H9 (cell line): Measurements from ENCODE around the gene PDE3A. TPM values are rescaled to one million over a fixed set of nuclear protein-coding genes. Genes with fewer than 3 reads are reported as not detected.

Source experiments
- DNase-seq: peaks from one replicate; pipeline ENCODE4 v3.0.0-alpha.2; 2017
- H2AFZ ChIP-seq: one replicate; pipeline ENCODE4 v1.6.1; 2013; ENCODE audit warnings: mild to moderate bottlenecking, low read length, control low read depth, moderate library complexity
- H2AK5ac ChIP-seq: 2 replicates; pipeline ENCODE4 v1.6.1; 2013; ENCODE audit warnings: low read length, control low read depth, mixed read lengths; ENCODE audit not compliant: insufficient read length
- H2BK120ac ChIP-seq: one replicate; pipeline ENCODE4 v1.6.1; 2013; ENCODE audit warnings: low read depth, mild to moderate bottlenecking, low read length, control low read depth, inconsistent platforms; ENCODE audit not compliant: poor library complexity, severe bottlenecking
- H2BK12ac ChIP-seq: 2 replicates; pipeline ENCODE4 v1.6.1; 2013; ENCODE audit warnings: low read length, control low read depth, mixed read lengths, low read depth; ENCODE audit not compliant: insufficient read length
- H2BK15ac ChIP-seq: 2 replicates; pipeline ENCODE4 v1.6.1; 2013; ENCODE audit warnings: low read depth, low read length, control low read depth
- H2BK20ac ChIP-seq: one replicate; pipeline ENCODE4 v1.6.1; 2013; ENCODE audit warnings: low read depth, mild to moderate bottlenecking, low read length, control low read depth, inconsistent platforms; ENCODE audit not compliant: poor library complexity, severe bottlenecking
- H2BK5ac ChIP-seq: 2 replicates; pipeline ENCODE4 v1.6.1; 2013; ENCODE audit warnings: low read length, control low read depth, mixed read lengths; ENCODE audit not compliant: insufficient read length
- H3K14ac ChIP-seq: 2 replicates; pipeline ENCODE4 v1.6.1; 2013; ENCODE audit warnings: low read length, control low read depth; ENCODE audit not compliant: insufficient read depth
- H3K18ac ChIP-seq: 2 replicates; pipeline ENCODE4 v1.6.1; 2013; ENCODE audit warnings: low read depth, mild to moderate bottlenecking, mixed read lengths, low read length, control low read depth; ENCODE audit not compliant: insufficient read length
- H3K23ac ChIP-seq: 2 replicates; pipeline ENCODE4 v1.6.1; 2013; ENCODE audit warnings: low read length, control low read depth, mixed read lengths, low read depth; ENCODE audit not compliant: insufficient read length
- H3K23me2 ChIP-seq: 2 replicates; pipeline ENCODE4 v1.6.1; 2013; ENCODE audit warnings: low read depth, mild to moderate bottlenecking, mixed read lengths, low read length, control low read depth; ENCODE audit not compliant: insufficient read length, poor library complexity, severe bottlenecking
- H3K27ac ChIP-seq: 2 replicates; pipeline ENCODE4 v1.5.1; 2013; ENCODE audit warnings: low read length, control low read depth, mixed read lengths, low read depth; ENCODE audit not compliant: insufficient read length
- H3K27me3 ChIP-seq: 2 replicates; pipeline ENCODE4 v1.6.1; 2013; ENCODE audit warnings: low read length, control low read depth, inconsistent platforms; ENCODE audit not compliant: insufficient read depth
- H3K4ac ChIP-seq: 2 replicates; pipeline ENCODE4 v1.6.1; 2013; ENCODE audit warnings: low read depth, mild to moderate bottlenecking, control low read depth, inconsistent platforms, low read length, moderate library complexity
- H3K4me1 ChIP-seq: 2 replicates; pipeline ENCODE4 v1.6.1; 2013; ENCODE audit warnings: low read length, control low read depth, inconsistent platforms; ENCODE audit not compliant: insufficient read depth
- H3K4me2 ChIP-seq: 2 replicates; pipeline ENCODE4 v1.6.1; 2013; ENCODE audit warnings: low read length, control low read depth, mixed read lengths; ENCODE audit not compliant: insufficient read length, insufficient read depth
- H3K56ac ChIP-seq: 2 replicates; pipeline ENCODE4 v1.6.1; 2013; ENCODE audit warnings: low read depth, mild to moderate bottlenecking, mixed read lengths, low read length, control low read depth; ENCODE audit not compliant: insufficient read length
- H3K79me1 ChIP-seq: 2 replicates; pipeline ENCODE4 v1.6.1; 2013; ENCODE audit warnings: low read depth, mild to moderate bottlenecking, moderate library complexity, low read length, control low read depth, inconsistent platforms; ENCODE audit not compliant: insufficient read depth, poor library complexity, severe bottlenecking
- H3K79me2 ChIP-seq: 2 replicates; pipeline ENCODE4 v1.6.1; 2013; ENCODE audit warnings: low read length, control low read depth, inconsistent platforms; ENCODE audit not compliant: insufficient read depth
- H3K9ac ChIP-seq: 2 replicates; pipeline ENCODE4 v1.6.1; 2013; ENCODE audit warnings: low read length, control low read depth, mixed read lengths; ENCODE audit not compliant: insufficient read length; ENCODE audit errors: extremely low read depth
- H3K9me3 ChIP-seq: one replicate; pipeline ENCODE4 v1.6.1; 2013; ENCODE audit warnings: low read depth, low read length, inconsistent platforms; ENCODE audit not compliant: control insufficient read depth
- H3T11ph ChIP-seq: one replicate; pipeline ENCODE4 v1.6.1; 2013; ENCODE audit warnings: mild to moderate bottlenecking, low read length, control low read depth, inconsistent platforms
- H4K20me1 ChIP-seq: one replicate; pipeline ENCODE4 v1.6.1; 2013; ENCODE audit not compliant: control insufficient read depth, insufficient read length, insufficient read depth
- H4K5ac ChIP-seq: 2 replicates; pipeline ENCODE4 v1.6.1; 2013; ENCODE audit warnings: low read depth, mild to moderate bottlenecking, mixed read lengths, low read length, control low read depth; ENCODE audit not compliant: insufficient read length
- H4K8ac ChIP-seq: replicated peaks from 2 replicates; pipeline ENCODE4 v1.6.1; 2013; ENCODE audit warnings: low read length, control low read depth, mixed read lengths, low read depth; ENCODE audit not compliant: insufficient read length
- H4K91ac ChIP-seq: 2 replicates; pipeline ENCODE4 v1.6.1; 2013; ENCODE audit warnings: low read depth, mild to moderate bottlenecking, moderate library complexity, mixed read lengths, low read length, control low read depth; ENCODE audit not compliant: insufficient read length
- H3K27ac Mint-ChIP-seq, 3 experiments: 2 replicates in 2 of 3; 3 replicates in 1 of 3; pipeline ENCODE4 v1.8.0; 2020 to 2021; ENCODE audit warnings: mixed read lengths in 3 of 3, mild to moderate bottlenecking in 1 of 3, moderate library complexity in 1 of 3
- H3K27me3 Mint-ChIP-seq: 2 replicates; pipeline ENCODE4 v1.8.0; 2021; ENCODE audit warnings: low read depth, mild to moderate bottlenecking, moderate library complexity, mixed read lengths
- H3K36me3 Mint-ChIP-seq, 3 experiments: 2 replicates in 2 of 3; 3 replicates in 1 of 3; pipeline ENCODE4 v1.8.0; 2020 to 2021; ENCODE audit warnings: low read depth in 3 of 3, mixed read lengths in 3 of 3; ENCODE audit not compliant: insufficient read depth in 1 of 3
- H3K4me1 Mint-ChIP-seq, 2 experiments: 2 replicates each; pipeline ENCODE4 v1.8.0; 2020; ENCODE audit warnings: mixed read lengths in 2 of 2
- H3K4me3 Mint-ChIP-seq, 2 experiments: 2 replicates in 1 of 2; 3 replicates in 1 of 2; pipeline ENCODE4 v1.8.0; 2020 to 2021; ENCODE audit warnings: mild to moderate bottlenecking in 2 of 2, mixed read lengths in 2 of 2, moderate library complexity in 1 of 2
- H3K9me3 Mint-ChIP-seq, 2 experiments: 2 replicates in 1 of 2; 3 replicates in 1 of 2; pipeline ENCODE4 v1.8.0; 2020; ENCODE audit warnings: mild to moderate bottlenecking in 2 of 2, mixed read lengths in 2 of 2, moderate library complexity in 1 of 2
- CTCF ChIP-seq: fragments of 200-600 bp; sonication (generic); conservative IDR thresholded peaks from 3 replicates; pipeline ENCODE4 v1.8.0; 2021; ENCODE audit warnings: antibody characterized with exemption, mild to moderate bottlenecking
- WGBS: extraction: QIAGEN DNeasy Blood & Tissue Kit; methylation state at CpG from one replicate; pipeline ENCODE4 v1.1.7; 2013; ENCODE audit warnings: missing lambda C conversion rate, low lambda C conversion rate, mixed read lengths; ENCODE audit not compliant: insufficient read length; ENCODE audit errors: extremely low coverage; 5-methylcytosine and 5-hydroxymethylcytosine counted together
- total RNA-seq: library from RNA; stranded (reverse); gene quantifications from 2 replicates; pipeline ENCODE4 v1.2.1, GENCODE V29; 2021

PDE3A gene
- total RNA-seq, 1 experiment from 2014 or later, result 3.0 TPM

GRCh38 chr12:20592556-20592955 is 224.2 kb downstream of the PDE3A start:
- DNase-seq, result no peak
- Mint-ChIP-seq H3K9me3 (no peaks in the 10 kb centered on the region), H3K27me3 (no peaks in the 10 kb centered on the region), H3K36me3 (no peaks in the 10 kb centered on the region; a peak in 1 of 7 replicates), H3K4me3 (no peak overlapping the region), H3K4me1 (peaks cover 10 to 13% of the 10 kb centered on the region in 2 experiments), H3K27ac (no peak overlapping the region)
- no CpG with 5 or more reads among the region's 2 CpGs for WGBS
- no peak overlapping the region for H3K9ac ChIP-seq
- H4K91ac ChIP-seq, result no peak overlapping the region
- no peak overlapping the region for H2BK120ac ChIP-seq
- no peak overlapping the region for H3K27ac ChIP-seq
- no peaks in the 10 kb centered on the region for H3K4me1 ChIP-seq
- no peak overlapping the region for H3K56ac ChIP-seq
- TF ChIP-seq CTCF, result no peak
- no peak overlapping the region for H3T11ph ChIP-seq
- H2BK5ac ChIP-seq, result no peak overlapping the region
- no peaks in the 10 kb centered on the region for H3K79me2 ChIP-seq
- H3K27me3 ChIP-seq, result no peaks in the 10 kb centered on the region
- no peak overlapping the region for H4K5ac ChIP-seq
- H3K23me2 ChIP-seq, result no peaks in the 10 kb centered on the region
- no peak overlapping the region for H3K4ac ChIP-seq
- H3K9me3 ChIP-seq, result no peaks in the 10 kb centered on the region
- no peak overlapping the region for H3K23ac ChIP-seq
- H4K8ac ChIP-seq, result no peak overlapping the region
- no peak overlapping the region for H3K14ac ChIP-seq
- no peaks in the 10 kb centered on the region for H3K79me1 ChIP-seq
- H2BK20ac ChIP-seq, result no peak overlapping the region
- H4K20me1 ChIP-seq, result no peaks in the 10 kb centered on the region
- no peak overlapping the region for H2BK12ac ChIP-seq
- H2AK5ac ChIP-seq, result no peak overlapping the region
- no peak overlapping the region for H2AFZ ChIP-seq
- no peak overlapping the region for H3K18ac ChIP-seq
- no peak overlapping the region for H2BK15ac ChIP-seq
- no peak overlapping the region for H3K4me2 ChIP-seq
